ENCODE measurements around the gene WWOX.

DNA sequence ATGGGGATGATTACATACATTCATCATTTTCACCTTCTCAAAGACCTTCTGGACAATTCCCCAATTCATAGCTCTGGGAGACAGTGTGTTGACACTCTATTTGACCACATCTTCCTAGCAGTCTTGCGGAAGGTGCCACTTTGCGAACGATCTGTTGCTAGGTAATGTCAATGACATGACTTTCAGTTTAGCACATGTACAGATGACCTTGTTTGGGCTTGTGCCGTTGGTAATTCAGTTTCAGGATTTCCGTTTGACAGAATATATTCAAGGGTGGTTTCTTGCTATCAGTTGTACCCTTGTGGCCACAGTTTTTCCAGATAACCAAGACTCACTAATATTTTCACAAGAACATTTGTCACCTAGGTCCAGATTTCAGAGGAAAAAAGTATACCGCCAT is 478.2 kb downstream of the WWOX start:
- TF ChIP-seq, protein P1, sequence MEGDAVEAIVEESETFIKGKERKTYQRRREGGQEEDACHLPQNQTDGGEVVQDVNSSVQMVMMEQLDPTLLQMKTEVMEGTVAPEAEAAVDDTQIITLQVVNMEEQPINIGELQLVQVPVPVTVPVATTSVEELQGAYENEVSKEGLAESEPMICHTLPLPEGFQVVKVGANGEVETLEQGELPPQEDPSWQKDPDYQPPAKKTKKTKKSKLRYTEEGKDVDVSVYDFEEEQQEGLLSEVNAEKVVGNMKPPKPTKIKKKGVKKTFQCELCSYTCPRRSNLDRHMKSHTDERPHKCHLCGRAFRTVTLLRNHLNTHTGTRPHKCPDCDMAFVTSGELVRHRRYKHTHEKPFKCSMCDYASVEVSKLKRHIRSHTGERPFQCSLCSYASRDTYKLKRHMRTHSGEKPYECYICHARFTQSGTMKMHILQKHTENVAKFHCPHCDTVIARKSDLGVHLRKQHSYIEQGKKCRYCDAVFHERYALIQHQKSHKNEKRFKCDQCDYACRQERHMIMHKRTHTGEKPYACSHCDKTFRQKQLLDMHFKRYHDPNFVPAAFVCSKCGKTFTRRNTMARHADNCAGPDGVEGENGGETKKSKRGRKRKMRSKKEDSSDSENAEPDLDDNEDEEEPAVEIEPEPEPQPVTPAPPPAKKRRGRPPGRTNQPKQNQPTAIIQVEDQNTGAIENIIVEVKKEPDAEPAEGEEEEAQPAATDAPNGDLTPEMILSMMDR (IDR thresholded peaks at IDR 0.05; ENCODE audit: poor library complexity, severe bottlenecking): no peak
- TF ChIP-seq POLR2AphosphoS5 (IDR thresholded peaks at IDR 0.05): peak; percentile 43
- no peak for TF ChIP-seq EP300 (conservative IDR thresholded peaks at IDR 0.05; ENCODE audit: poor library complexity, severe bottlenecking)
- TF ChIP-seq RAD21 (conservative IDR thresholded peaks at IDR 0.05): no peak

All from neural cell (in vitro differentiated cells).